Thymus (tissue), 11 donors: ENCODE data around the gene CNDP1. TPM values are rescaled to one million over a fixed set of nuclear protein-coding genes. Genes with fewer than 3 reads are reported as not detected.
"Not testable (repeated sequence)": the region's sequence is repeated elsewhere in the genome, so short reads cannot be mapped to it uniquely, and the experiment has no call there.

Experiments used
- DNase-seq, 9 donors: peaks; one replicate each; pipeline ENCODE4 v3.0.0-alpha.2; 2013; ENCODE audit warnings: low spot score in 9 of 9, low read depth in 6 of 9, missing footprints in 1 of 9
- H3K27ac ChIP-seq, 2 donors: one replicate each; pipeline ENCODE4 v1.5.1; 2013; ENCODE audit warnings: control low read depth in 1 of 2, low read depth in 1 of 2, low read length in 1 of 2, mild to moderate bottlenecking in 1 of 2, moderate library complexity in 1 of 2
- H3K27me3 ChIP-seq, 2 donors: one replicate each; pipeline ENCODE4 v1.5.1; 2013; ENCODE audit warnings: low read length in 1 of 2; ENCODE audit not compliant: control insufficient read depth in 2 of 2, insufficient read depth in 1 of 2
- H3K36me3 ChIP-seq, 2 donors: one replicate each; pipeline ENCODE4 v1.5.1; 2013; ENCODE audit warnings: low read length in 1 of 2, mild to moderate bottlenecking in 1 of 2, moderate library complexity in 1 of 2; ENCODE audit not compliant: control insufficient read depth in 2 of 2, insufficient read depth in 2 of 2
- H3K4me1 ChIP-seq, 2 donors: one replicate each; pipeline ENCODE4 v1.5.1; 2013; ENCODE audit warnings: low read length in 2 of 2; ENCODE audit not compliant: control insufficient read depth in 2 of 2, insufficient read depth in 2 of 2
- H3K4me3 ChIP-seq, 2 donors: one replicate each; pipeline ENCODE4 v1.5.1; 2013; ENCODE audit warnings: low read length in 2 of 2, control low read depth in 1 of 2, mild to moderate bottlenecking in 1 of 2
- H3K9me3 ChIP-seq, 2 donors: one replicate each; pipeline ENCODE4 v1.5.1; 2013; ENCODE audit warnings: low read length in 1 of 2, mild to moderate bottlenecking in 1 of 2; ENCODE audit not compliant: control insufficient read depth in 2 of 2, insufficient read depth in 1 of 2
- WGBS: extraction: QIAGEN DNeasy Blood & Tissue Kit; methylation state at CpG from one replicate; pipeline ENCODE4 v1.1.7; 2013; 5-methylcytosine and 5-hydroxymethylcytosine counted together
- polyA plus RNA-seq: library from polyadenylated mRNA; stranded (reverse); fragments of 200-250 nt; gene quantifications from one replicate; pipeline ENCODE4 v1.2.3, GENCODE V29; 2013
- total RNA-seq: library from RNA; stranded (reverse); fragments of 120-200 nt; gene quantifications from one replicate; pipeline ENCODE4 v1.2.4, GENCODE V29; 2013
- donor health status: healthy.

The CNDP1 gene
- total and polyA plus RNA-seq, 2 donors = 0.09 to 0.64 TPM

DNA sequence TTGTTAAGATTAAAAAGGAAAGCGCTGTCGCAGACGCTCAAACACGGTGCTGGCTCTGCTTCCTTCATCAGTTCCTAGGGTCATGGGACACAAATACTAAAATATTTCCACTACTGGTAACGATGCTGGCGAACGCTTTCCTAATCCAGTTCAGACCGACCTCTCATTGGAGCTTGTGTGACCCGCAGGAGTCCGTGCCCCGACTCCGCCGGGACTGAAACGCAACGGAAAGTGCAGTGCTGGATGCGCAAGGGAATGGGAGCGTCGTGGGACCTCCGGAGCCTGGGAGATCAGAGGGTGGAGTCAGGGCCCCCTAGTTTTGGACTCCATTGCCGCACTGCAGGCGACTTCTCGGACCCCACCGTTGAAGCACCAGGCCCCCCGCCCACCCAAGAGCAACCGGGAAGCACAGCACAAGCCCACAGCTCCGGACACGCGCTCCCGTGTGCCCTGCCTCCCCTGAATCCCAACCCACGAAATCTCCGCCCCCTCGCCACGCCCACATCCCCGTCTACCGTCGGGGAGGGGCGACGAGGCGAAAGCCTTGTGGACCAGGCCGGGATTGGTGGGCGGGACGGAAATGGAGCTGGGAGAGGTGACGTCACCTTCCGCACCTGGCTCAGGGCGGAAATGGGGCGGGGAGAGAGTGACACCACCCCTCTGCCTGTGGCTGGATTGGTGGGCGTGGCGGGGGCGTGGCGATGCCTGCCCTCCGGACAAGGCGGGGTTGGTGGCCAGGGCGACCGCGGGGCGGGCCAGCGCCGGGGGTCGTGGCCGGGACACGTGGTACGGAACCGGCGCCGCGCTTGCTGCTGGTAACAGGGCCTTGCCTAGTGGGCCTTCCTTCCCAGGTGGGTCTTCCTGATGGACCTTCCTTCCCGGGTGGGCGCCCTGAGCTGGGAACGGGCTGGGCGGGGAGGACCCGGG, 38.5 kb upstream of the CNDP1 start, which contains the start of gene CNDP2:
TSS of gene CNDP2 (plus strand) at position 783 of the 927 bp plus-strand sequence. CDS start 3,611 bp downstream, outside the sequence.
- H3K9me3 ChIP-seq = peaks cover 0 to 1% of the 10 kb centered on the region in 2 donors
- H3K4me3 ChIP-seq = peak within 1 kb of the TSS; percentile 76 to 77
- peak; percentile 93 to 99 (median 98) for DNase-seq
- under 1% methylated on average over 71 of the region's 71 CpGs for WGBS
- no peaks in the 10 kb centered on the region for H3K36me3 ChIP-seq
- peaks cover 19 to 27% of the 10 kb centered on the region in 2 donors for H3K4me1 ChIP-seq
- peak within 1 kb of the TSS; percentile 73 to 89 for H3K27ac ChIP-seq
- peaks cover 0 to 3% of the 10 kb centered on the region in 2 donors for H3K27me3 ChIP-seq

DNA sequence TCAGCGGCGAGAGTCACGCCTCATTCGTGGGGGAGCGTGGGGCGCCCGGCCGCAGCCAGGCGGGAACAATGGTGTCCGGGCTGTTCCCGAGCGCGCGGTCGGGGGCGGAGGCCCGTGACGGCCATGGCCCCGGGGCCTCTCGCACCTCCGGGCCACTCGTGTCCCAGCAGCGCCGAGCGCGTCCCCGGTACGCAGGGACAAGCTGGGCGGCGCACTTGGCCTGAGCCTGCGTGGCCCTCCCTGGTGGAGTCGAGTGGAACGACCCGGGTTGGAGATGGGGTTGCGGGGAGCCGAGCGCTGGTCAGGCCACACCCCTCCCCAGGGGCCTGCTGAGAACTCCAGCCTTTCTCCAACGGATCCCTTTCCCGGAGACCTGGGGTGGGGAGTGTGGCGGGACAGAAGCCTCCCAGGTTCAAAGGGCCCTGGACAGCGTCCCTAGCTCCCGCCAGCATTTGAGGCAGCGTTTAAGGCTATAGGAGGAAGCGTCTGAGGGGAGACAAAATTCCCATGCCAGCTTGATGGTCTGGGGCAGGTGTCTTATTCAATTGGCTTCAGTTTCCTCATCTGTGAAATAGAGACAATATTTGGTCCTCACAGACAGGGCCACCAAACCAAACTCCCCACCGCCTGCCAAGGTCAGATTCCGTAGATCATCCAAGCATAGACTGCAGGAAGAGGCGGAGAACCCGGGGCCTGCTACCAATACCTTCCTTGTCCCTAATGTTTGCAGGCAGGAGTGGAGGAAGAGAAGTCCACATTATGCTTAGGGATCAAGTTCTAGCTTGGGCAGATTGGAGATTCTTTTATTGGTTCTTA, 37.6 kb upstream of the CNDP1 start:
- H3K27me3 ChIP-seq = peaks cover 0 to 3% of the 10 kb centered on the region in 2 donors
- peaks cover 0 to 1% of the 10 kb centered on the region in 2 donors for H3K9me3 ChIP-seq
- H3K27ac ChIP-seq = peak overlapping the region; percentile 73 to 86
- H3K4me1 ChIP-seq = peaks cover 19 to 27% of the 10 kb centered on the region in 2 donors
- peaks cover 8% of the 10 kb centered on the region in 2 donors for H3K36me3 ChIP-seq
- WGBS = 8% methylated on average over 48 of the region's 48 CpGs
- DNase-seq = no peak
- H3K4me3 ChIP-seq = peak overlapping the region; percentile 76 to 77

DNA sequence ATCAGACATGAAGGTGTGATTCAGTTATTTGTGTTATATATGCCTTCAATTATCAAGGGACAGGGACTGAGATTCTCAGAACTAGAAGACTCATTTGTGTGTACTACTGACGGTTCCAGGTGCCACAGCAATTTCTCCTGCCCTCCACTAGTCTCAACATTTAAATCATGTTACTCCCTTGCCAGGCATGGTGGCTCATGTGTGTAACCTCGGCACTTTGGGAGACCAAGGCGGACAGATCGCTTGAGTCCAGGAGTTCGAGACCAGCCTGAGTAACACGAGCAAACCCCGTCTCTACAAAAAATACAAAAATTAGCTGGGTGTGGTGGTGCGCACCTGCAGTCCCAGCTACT, 37.0 kb upstream of the CNDP1 start:
- Histone ChIP-seq H3K4me3 (peak overlapping the region in 1 of 2 donors; percentile 76), H3K27me3 (peaks cover 0 to 3% of the 10 kb centered on the region in 2 donors), H3K4me1 (peaks cover 19 to 27% of the 10 kb centered on the region in 2 donors), H3K27ac (no peak overlapping the region), H3K9me3 (no peaks in the 10 kb centered on the region), H3K36me3 (peaks cover 8 to 12% of the 10 kb centered on the region in 2 donors)
- WGBS = 96% methylated on average over 8 of the region's 8 CpGs
- peak in 1 of 9 donors; percentile 16 for DNase-seq

DNA sequence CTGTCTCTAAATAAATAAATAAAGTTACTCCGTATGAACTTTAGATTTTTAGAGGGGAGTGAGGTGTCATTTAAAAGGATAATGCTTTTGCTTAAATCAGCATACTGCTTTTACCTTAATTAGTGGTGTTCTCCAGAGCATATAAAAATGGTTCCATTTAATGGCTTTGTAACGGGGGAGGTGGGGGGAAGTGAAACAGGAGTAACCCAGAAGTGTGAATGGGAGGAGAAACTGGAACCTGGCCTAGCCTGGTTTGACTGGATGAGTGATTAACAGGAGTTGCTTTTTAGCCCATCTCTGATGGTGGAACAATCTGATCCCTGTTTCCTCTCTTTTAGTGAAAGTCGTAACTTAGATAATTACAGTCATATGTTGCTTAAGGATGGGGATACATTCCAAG, 36.5 kb upstream of the CNDP1 start:
- H3K27ac ChIP-seq = peak overlapping the region in 1 of 2 donors; percentile 9
- H3K36me3 ChIP-seq = peaks cover 8 to 15% of the 10 kb centered on the region in 2 donors
- H3K4me1 ChIP-seq = peaks cover 19 to 27% of the 10 kb centered on the region in 2 donors
- WGBS = 93% methylated on average over 3 of the region's 3 CpGs
- no peaks in the 10 kb centered on the region for H3K9me3 ChIP-seq
- H3K4me3 ChIP-seq = no peak overlapping the region
- H3K27me3 ChIP-seq = peaks cover 0 to 3% of the 10 kb centered on the region in 2 donors
- DNase-seq = no peak

DNA sequence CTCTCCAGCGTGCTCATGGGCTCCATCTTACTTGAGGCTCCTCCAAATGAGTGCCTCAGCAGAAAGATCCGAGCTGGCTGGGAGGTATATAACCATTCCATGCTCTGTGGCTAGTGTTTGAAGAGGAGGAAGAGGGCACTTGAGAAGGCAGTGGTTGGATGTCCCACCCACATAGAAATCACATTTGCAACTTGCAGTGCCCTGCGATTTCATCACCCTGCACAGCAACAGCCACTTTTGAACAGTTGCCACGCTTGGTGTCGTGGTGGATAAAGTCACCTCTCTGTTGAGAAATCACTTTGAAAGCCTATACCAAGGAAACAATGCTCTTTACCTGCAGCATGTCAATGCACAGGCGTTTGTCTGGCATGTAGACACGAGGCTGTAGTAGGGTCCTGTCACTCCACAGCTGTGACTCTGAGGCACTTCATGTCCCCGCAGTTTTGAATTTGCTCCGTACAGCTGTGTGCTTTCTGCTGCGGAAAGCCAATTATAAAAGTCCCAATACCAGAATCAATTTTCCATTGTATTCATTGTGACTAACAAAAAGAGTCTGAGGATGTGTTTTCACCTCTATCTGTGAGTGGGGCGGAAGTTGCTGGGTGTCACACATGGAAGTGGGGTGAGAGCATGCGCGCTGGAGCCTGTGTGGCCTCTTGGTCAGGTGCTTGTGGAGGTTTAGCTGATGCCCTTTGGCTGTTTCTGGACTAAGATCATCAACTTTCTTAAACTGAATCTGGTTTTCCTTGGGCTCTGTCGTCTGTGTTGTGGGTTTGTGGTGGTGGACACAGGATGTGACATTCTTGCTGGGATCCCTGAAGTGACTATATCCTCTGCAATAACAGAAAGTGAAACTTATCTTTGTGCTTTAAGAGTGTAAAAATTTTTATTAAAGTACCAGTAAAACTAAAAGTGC, 35.3 kb upstream of the CNDP1 start:
- Histone ChIP-seq H3K27ac (peak overlapping the region; percentile 84 to 85), H3K4me1 (peaks cover 19 to 27% of the 10 kb centered on the region in 2 donors), H3K27me3 (peaks cover 0 to 3% of the 10 kb centered on the region in 2 donors), H3K36me3 (peaks cover 16 to 21% of the 10 kb centered on the region in 2 donors), H3K9me3 (no peaks in the 10 kb centered on the region), H3K4me3 (peak overlapping the region; percentile 26 to 37)
- peak in 7 of 9 donors; percentile 40 to 80 (median 61) for DNase-seq
- WGBS = 61% methylated on average over 14 of the region's 14 CpGs

DNA sequence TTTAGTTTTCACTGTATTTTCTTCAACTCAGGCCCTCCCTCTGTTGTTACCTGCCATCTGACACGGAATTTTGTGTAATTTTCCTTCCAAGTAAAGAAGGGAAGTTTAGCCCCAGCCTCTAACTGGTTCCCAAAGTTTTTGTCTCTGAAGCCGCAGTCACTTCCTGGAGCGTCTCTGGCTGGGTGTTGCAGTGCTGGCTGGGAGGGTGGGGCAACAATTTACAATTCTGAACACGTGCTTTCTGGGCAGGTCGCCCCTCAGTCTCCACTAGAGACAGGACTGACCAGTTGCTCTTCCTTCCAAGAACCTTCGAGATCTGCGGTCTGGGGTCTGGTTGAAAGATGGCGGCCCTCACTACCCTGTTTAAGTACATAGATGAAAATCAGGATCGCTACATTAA, 34.7 kb upstream of the CNDP1 start:
- no peaks in the 10 kb centered on the region for H3K9me3 ChIP-seq
- peaks cover 19 to 27% of the 10 kb centered on the region in 2 donors for H3K4me1 ChIP-seq
- peak overlapping the region; percentile 84 to 85 for H3K27ac ChIP-seq
- DNase-seq = peak in 3 of 9 donors; percentile 30 to 67 (median 41)
- 38% methylated on average over 9 of the region's 9 CpGs for WGBS
- H3K27me3 ChIP-seq = peaks cover 0 to 3% of the 10 kb centered on the region in 2 donors
- H3K36me3 ChIP-seq = peaks cover 20 to 21% of the 10 kb centered on the region in 2 donors
- peak overlapping the region; percentile 26 to 37 for H3K4me3 ChIP-seq

DNA sequence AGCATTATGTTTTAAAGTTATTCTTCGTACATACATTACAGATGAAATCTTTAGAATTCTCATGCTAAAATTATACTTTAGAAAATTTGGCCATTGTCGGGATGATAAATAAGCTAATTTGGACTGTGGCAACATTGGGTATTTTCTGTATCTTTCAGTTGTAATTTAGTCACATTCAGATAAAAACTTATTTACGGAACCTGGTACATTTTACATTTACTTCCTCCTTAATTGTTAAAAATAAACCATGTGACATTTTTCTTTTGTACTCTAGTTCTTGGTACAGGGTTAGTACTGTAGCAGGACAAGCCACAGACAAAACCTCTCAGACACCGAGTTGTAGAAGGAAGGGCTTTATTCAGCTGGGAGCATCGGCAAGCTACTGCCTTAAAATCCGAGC, 33.9 kb upstream of the CNDP1 start:
- no peaks in the 10 kb centered on the region for H3K9me3 ChIP-seq
- DNase-seq = no peak
- peaks cover 19 to 27% of the 10 kb centered on the region in 2 donors for H3K4me1 ChIP-seq
- H3K4me3 ChIP-seq = no peak overlapping the region
- H3K27ac ChIP-seq = no peak overlapping the region
- 80% methylated on average over 6 of the region's 6 CpGs for WGBS
- H3K27me3 ChIP-seq = no peaks in the 10 kb centered on the region
- H3K36me3 ChIP-seq = peaks cover 20 to 21% of the 10 kb centered on the region in 2 donors

DNA sequence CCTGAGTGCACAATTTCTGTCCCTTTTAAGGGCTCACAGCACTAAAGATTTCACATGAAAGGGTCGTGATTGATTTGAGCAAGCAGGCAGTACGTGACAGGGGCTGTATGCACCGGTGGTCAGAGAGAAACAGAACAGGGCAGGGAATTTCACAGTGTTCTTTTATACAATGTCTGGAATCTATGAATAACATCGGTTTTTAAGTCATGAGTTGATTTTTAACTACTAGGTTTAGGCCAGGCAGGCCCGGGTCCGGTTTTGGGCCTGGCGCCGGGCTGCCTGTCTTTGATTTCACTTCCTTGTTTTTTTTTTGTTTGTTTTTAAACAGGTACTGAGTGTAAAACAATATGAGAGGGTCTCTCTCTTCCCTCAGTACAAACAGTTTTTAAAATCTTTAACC, 33.5 kb upstream of the CNDP1 start:
- H3K4me1 ChIP-seq = peaks cover 19 to 24% of the 10 kb centered on the region in 2 donors
- H3K27ac ChIP-seq = peak overlapping the region in 1 of 2 donors; percentile 70
- H3K36me3 ChIP-seq = peaks cover 22 to 23% of the 10 kb centered on the region in 2 donors
- 95% methylated on average over 8 of the region's 8 CpGs for WGBS
- not testable (repeated sequence) for H3K9me3 ChIP-seq, DNase-seq, H3K27me3 ChIP-seq, H3K4me3 ChIP-seq
